ENCODE data around the gene KEL.

The KEL gene

GRCh38 chr7:142896741-142897379, 65.3 kb downstream of the KEL start:
- DNase-seq, result no peak

DNA sequence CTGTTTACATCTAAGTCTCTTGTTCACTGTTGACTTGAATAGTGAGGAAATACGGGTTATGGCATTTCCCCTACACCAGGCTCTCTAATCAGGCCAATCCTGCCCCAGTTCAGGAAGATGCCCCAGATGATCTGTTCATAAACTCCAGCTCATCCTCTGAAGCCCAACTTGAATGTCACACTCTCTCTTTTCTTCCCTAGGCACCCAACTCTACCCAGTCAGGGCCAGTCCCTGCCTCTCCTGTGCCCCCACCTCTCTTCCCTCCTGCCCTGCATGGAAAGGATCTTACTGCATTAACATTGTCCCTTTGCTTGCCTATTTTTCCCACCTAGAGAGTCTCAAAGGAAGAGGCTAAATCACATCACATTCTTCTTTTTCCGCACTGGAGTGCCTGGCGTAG, 66.0 kb downstream of the KEL start:
- no peak for DNase-seq

- no peak for DNase-seq
These were observed 67.1 kb downstream of the KEL start for GRCh38 chr7:142894985-142895593.

DNA sequence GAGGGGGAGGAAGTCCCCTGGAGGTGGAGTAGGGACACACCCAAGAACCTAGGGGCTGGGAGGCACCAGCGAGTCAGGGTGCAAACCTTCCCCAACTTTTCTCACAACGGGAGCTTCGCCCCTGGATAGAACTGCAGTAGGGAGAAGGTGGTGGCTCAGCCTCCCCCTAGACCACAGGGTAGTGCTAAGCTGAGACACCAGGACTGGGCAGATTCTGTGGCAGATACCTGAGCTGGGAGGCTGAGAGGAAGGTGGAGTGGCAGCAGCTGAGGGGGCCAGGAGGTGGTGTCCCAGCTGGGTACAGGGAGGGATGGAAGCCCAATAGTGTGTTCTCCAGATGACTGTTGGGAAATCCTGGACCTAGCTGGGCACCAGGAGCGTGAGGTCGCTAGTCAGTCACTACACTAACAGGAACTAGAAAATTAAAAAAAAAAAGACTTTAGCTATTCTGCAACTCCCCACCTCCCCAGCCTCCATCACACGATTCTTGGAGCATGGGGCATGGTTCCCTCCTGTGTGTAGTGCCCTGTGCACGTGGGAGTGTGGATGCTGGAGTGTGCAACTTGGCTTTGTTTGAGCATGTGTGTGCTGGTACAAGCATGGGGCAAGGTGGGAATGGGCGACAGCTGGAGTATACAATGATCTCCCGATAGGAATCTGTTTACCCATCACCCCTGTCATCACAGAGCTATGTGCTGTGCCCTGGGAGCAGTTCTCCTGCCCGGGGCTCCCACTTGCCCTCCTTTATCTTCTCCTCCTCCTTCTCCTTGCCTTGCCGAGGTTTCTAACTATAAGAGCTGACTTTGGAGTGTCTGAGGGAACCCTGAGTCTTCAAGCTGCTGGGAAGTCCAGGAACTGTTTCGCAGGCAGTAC, 67.8 kb downstream of the KEL start:
- no peak for DNase-seq

- no peak for DNase-seq
These were observed 69.2 kb downstream of the KEL start for GRCh38 chr7:142892951-142893350.

DNA sequence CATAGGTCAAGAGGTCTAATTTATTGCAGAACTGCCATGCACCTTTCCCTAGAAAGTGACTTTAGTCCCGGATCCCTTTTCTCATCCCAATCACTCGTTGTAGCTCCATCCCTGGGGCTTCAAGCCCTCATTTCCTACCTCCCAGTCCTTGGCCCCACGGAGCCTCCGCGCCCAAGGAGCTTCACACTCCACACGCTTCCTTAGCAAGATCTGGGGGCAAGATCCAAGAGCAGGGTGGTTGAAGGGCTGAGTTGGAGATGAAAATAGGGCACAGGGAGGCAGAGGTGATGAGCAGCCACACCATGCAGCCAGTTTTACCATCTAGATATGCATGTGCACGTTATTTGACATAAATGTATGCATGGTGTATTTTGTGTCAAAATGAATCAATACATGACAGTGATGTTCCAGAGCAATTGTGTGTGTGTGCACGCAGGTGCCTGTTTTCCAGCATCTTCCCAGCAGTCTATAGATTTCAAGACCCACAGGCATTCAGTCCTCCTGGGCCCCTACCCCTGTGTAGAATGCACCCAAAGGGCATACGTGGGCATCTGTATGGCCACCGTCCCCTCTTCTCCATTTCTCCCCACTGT, 70.6 kb downstream of the KEL start:
- no peak for DNase-seq

Measured in NCI-H510A treated with DMSO at 0.1 percent for 48 hours (cell line).